HepG2 (cell line): ENCODE measurements around the gene MYBPC2. TPM values are rescaled to one million over a fixed set of nuclear protein-coding genes. Genes with fewer than 3 reads are reported as not detected.
A peak's percentile ranks its signal among the peaks of the same experiment; 100 is the strongest.

Source experiments
- ATAC-seq: fragments of 200-7000 bp; cut with Tn5 transposase; 3 replicates; pipeline ENCODE4 v1.9.1; 2020; ENCODE audit warnings: mild to moderate bottlenecking, moderate library complexity
- BruUV-seq: library from RNA; stranded (reverse); fragments of 400-500 nt; replicated peaks from 2 replicates; lab custom pipeline; 2021; lab: Mats Ljungman, UMichigan
- CTCF ChIA-PET: fragments of 300-600 bp; formaldehyde crosslinking; extraction: SDS; loops from one replicate; lab custom pipeline; 2021; ENCODE audit warnings: low total read pairs, inconsistent platforms, low intra/inter-chr PET ratio; lab: Yijun Ruan, JAX
- POLR2A ChIA-PET: fragments of 350-600 bp; sonication (Branson Sonifier 250); formaldehyde crosslinking; loops from one replicate; lab custom pipeline; 2020; ENCODE audit warnings: antibody characterized with exemption, inconsistent platforms; lab: Yijun Ruan, JAX
- DNase-seq: peaks from one replicate; pipeline ENCODE4 v3.0.0-alpha.2; 2015; ENCODE audit warnings: low spot score
- FAIRE-seq: peaks from 3 replicates; lab custom pipeline; 2011; peaks lifted over from hg19 to GRCh38; lab: Jason Lieb, UNC
- H2AFZ ChIP-seq: one replicate; pipeline ENCODE4 v1.6.1; 2011; ENCODE audit warnings: low read length, inconsistent platforms
- H3K27ac ChIP-seq: fragments of 300-600 bp; 3 replicates; pipeline ENCODE4 v1.8.0; 2011; ENCODE audit warnings: mixed run types, mild to moderate bottlenecking, mixed read lengths, low read length, inconsistent platforms; ENCODE audit not compliant: insufficient read depth; ENCODE audit errors: extremely low read length
- H3K27me3 ChIP-seq, 2 experiments: fragments of 200-600 bp in 1 of 2; 2 replicates in 1 of 2; 3 replicates in 1 of 2; pipeline versions ENCODE4 v1.6.0 to v1.8.0; 2011; ENCODE audit warnings: low read length in 2 of 2, mild to moderate bottlenecking in 2 of 2, moderate library complexity in 2 of 2, inconsistent platforms in 1 of 2; ENCODE audit not compliant: insufficient read depth in 2 of 2, control insufficient read depth in 1 of 2
- H3K36me3 ChIP-seq, 2 experiments: fragments of 200-600 bp in 1 of 2; replicated peaks in 1 of 2; 2 replicates in 1 of 2; 3 replicates in 1 of 2; pipeline versions ENCODE4 v1.5.1 to v1.8.0; 2011; ENCODE audit warnings: low read length in 2 of 2, inconsistent platforms in 1 of 2; ENCODE audit not compliant: insufficient read depth in 2 of 2, control insufficient read depth in 1 of 2
- H3K4me1 ChIP-seq: 2 replicates; pipeline ENCODE4 v1.5.1; 2012; ENCODE audit warnings: low read length, inconsistent platforms; ENCODE audit not compliant: insufficient read depth
- H3K4me2 ChIP-seq: 2 replicates; pipeline ENCODE4 v1.6.0; 2011; ENCODE audit warnings: low read depth, low read length, inconsistent platforms
- H3K4me3 ChIP-seq, 3 experiments: fragments of 200-600 bp in 1 of 3; sonication (generic), shearing (Covaris generic) in 1 of 3; replicated peaks in 1 of 3; 2 replicates each; pipeline ENCODE4 v1.5.1; 2011 to 2016; ENCODE audit warnings: low read length in 3 of 3, inconsistent platforms in 2 of 3, low read depth in 2 of 3, mild to moderate bottlenecking in 2 of 3, control low read depth in 1 of 3, mixed read lengths in 1 of 3; ENCODE audit not compliant: insufficient read depth in 1 of 3
- H3K79me2 ChIP-seq: one replicate; pipeline ENCODE4 v1.6.1; 2011; ENCODE audit warnings: low read length, inconsistent platforms; ENCODE audit not compliant: insufficient read depth
- H3K9ac ChIP-seq: 2 replicates; pipeline ENCODE4 v1.6.0; 2011; ENCODE audit warnings: mild to moderate bottlenecking, low read depth, low read length, inconsistent platforms; ENCODE audit not compliant: insufficient read depth
- H3K9me3 ChIP-seq: 2 replicates; pipeline ENCODE4 v1.5.1; 2012; ENCODE audit warnings: mild to moderate bottlenecking, low read length
- H4K20me1 ChIP-seq: 2 replicates; pipeline ENCODE4 v1.6.0; 2011; ENCODE audit warnings: inconsistent platforms, mild to moderate bottlenecking, low read length, moderate library complexity; ENCODE audit not compliant: insufficient read depth
- HBP1 ChIP-seq: IDR thresholded peaks from 2 replicates; pipeline ENCODE4 v1.6.1; 2016; ENCODE audit warnings: low read depth, control low read depth
- KAT2B ChIP-seq: fragments of 150-350 bp; IDR thresholded peaks from 2 replicates; pipeline ENCODE4 v1.6.1; 2014; ENCODE audit warnings: low read depth, low read length, borderline replicate concordance
- SMAD1 ChIP-seq: sonication (generic); formaldehyde crosslinking; IDR thresholded peaks from 2 replicates; pipeline ENCODE4 v1.4.0; 2020; ENCODE audit warnings: missing genetic modification reagents, low read depth, mild to moderate bottlenecking, borderline replicate concordance
- ZBTB46 ChIP-seq: sonication (generic); formaldehyde crosslinking; IDR thresholded peaks from 2 replicates; pipeline ENCODE4 v1.4.0; 2020; ENCODE audit warnings: mild to moderate bottlenecking, missing genetic modification reagents, borderline replicate concordance
- ZNF142 ChIP-seq: sonication (generic); formaldehyde crosslinking; IDR thresholded peaks from 2 replicates; pipeline ENCODE4 v1.4.0; 2020; ENCODE audit warnings: missing genetic modification reagents
- ZNF414 ChIP-seq: sonication (generic); formaldehyde crosslinking; IDR thresholded peaks from 2 replicates; pipeline ENCODE4 v1.5.0; 2020; ENCODE audit warnings: missing genetic modification reagents
- ZNF530 ChIP-seq: sonication (generic); formaldehyde crosslinking; IDR thresholded peaks from 2 replicates; pipeline ENCODE4 v1.5.0; 2020; ENCODE audit warnings: low read depth, mild to moderate bottlenecking, missing genetic modification reagents
- ZNF629 ChIP-seq: sonication (generic); formaldehyde crosslinking; conservative IDR thresholded peaks from 2 replicates; pipeline ENCODE4 v1.5.0; 2020; ENCODE audit warnings: missing genetic modification reagents
- WGBS: methylation state at CpG from one replicate; pipeline ENCODE4 v1.1.6; 2017; ENCODE audit warnings: low lambda C conversion rate; 5-methylcytosine and 5-hydroxymethylcytosine counted together
- in situ Hi-C: cut with HindIII; loops from 2 replicates; pipeline ENCODE4 v1.10.0; 2017; ENCODE audit warnings: low pct_unique_long_range_greater_than_20kb; ENCODE audit not compliant: extremely low pct_ligation_motif_present
- intact Hi-C: fragments of 100-400 bp; cut with micrococcal nuclease; formaldehyde crosslinking; loops from one replicate; pipeline ENCODE4 v1.10.0; 2022; ENCODE audit not compliant: unreplicated experiment
- polyA plus RNA-seq, 8 experiments: library from polyadenylated mRNA; depleted of rRNA in 3 of 8; stranded (reverse) in 7 of 8; unstranded in 1 of 8; fragments of >200 nt; fragmentation: Illumina TruSeq in 4 of 8; extraction: Trizol in 4 of 8; gene quantifications; 2 replicates each; pipeline versions ENCODE4 v1.2.1 to v1.2.3, GENCODE V29; 2011 to 2016; ENCODE audit warnings: low read depth in 4 of 8, missing spikeins in 1 of 8, mixed read lengths in 1 of 8; ENCODE audit not compliant: insufficient read depth in 1 of 8
- total RNA-seq, 5 experiments: library from RNA; depleted of rRNA; stranded (reverse); fragments of >200 nt; fragmentation: Illumina TruSeq; extraction: Trizol; gene quantifications; 2 replicates each; pipeline ENCODE4 v1.2.3, GENCODE V29; 2016; ENCODE audit warnings: low read depth in 1 of 5

Gene MYBPC2
- total and polyA plus RNA-seq, 2 of the 13 experiments (the other 11 are each of a cell fraction or from before 2014, with no cell fraction given), result not detected

- intact Hi-C loops (no loop called here), in situ Hi-C loops (no loop called here)
- no peaks in the 10 kb centered on the region for H3K79me2 ChIP-seq
- no peak for DNase-seq
- ATAC-seq, result no peak
- peaks cover 6 to 20% of the 10 kb centered on the region in 2 experiments; a peak in 3 of 5 replicates for H3K36me3 ChIP-seq
- BruUV-seq, result no TSS peak
- H3K4me1 ChIP-seq, result peaks cover 14% of the 10 kb centered on the region
- H2AFZ ChIP-seq, result no peak overlapping the region
- no peaks in the 10 kb centered on the region for H4K20me1 ChIP-seq
- no peak overlapping the region for H3K9ac ChIP-seq
- no peak for TF ChIP-seq KAT2B
- TF ChIP-seq ZNF629 (CRISPR knock-in tag), result peak; percentile 76
- TF ChIP-seq SMAD1 (CRISPR knock-in tag), result no peak
- H3K4me2 ChIP-seq, result no peak overlapping the region
- WGBS, result 96% methylated on average over 12 of the region's 13 CpGs
- ChIA-PET CTCF (no interaction called here), POLR2A (no interaction called here)
- no peaks in the 10 kb centered on the region for H3K9me3 ChIP-seq
- no peak overlapping the region for H3K27ac ChIP-seq
- no peak for FAIRE-seq
- H3K27me3 ChIP-seq, result no peaks in the 10 kb centered on the region
- no peak overlapping the region for H3K4me3 ChIP-seq
Measured at GRCh38 chr19:50413096-50413495, 19.6 kb upstream of the MYBPC2 start.

- CTCF ChIA-PET, result no interaction called here
Measured at GRCh38 chr19:50413531-50413930, 19.2 kb upstream of the MYBPC2 start.

More at GRCh38 chr19:50413531-50413930, 19.2 kb upstream of the MYBPC2 start:
- ATAC-seq, result no peak
- no peak overlapping the region for H3K27ac ChIP-seq
- intact Hi-C loops, result no loop called here
- H3K4me2 ChIP-seq, result no peak overlapping the region
- DNase-seq, result no peak
- TF ChIP-seq ZNF414 (CRISPR knock-in tag) (no peak), ZNF530 (no peak), ZNF142 (CRISPR knock-in tag) (no peak), ZBTB46 (no peak), HBP1 (CRISPR knock-in tag) (no peak)
- H3K9me3 ChIP-seq, result no peaks in the 10 kb centered on the region
- H3K27me3 ChIP-seq, result no peaks in the 10 kb centered on the region
- 96% methylated on average over 19 of the region's 21 CpGs for WGBS
- in situ Hi-C loops, result no loop called here
- H3K36me3 ChIP-seq, result peaks cover 6 to 20% of the 10 kb centered on the region in 2 experiments; a peak in 3 of 5 replicates
- peaks cover 14% of the 10 kb centered on the region for H3K4me1 ChIP-seq
- H4K20me1 ChIP-seq, result no peaks in the 10 kb centered on the region
- FAIRE-seq, result no peak
- no peak overlapping the region for H3K9ac ChIP-seq
- no TSS peak for BruUV-seq
- H3K79me2 ChIP-seq, result no peaks in the 10 kb centered on the region
- no peak overlapping the region for H3K4me3 ChIP-seq
- POLR2A ChIA-PET, result no interaction called here
- no peak overlapping the region for H2AFZ ChIP-seq
